Measurements from ENCODE around the gene NAGK. TPM values are rescaled to one million over a fixed set of nuclear protein-coding genes. Genes with fewer than 3 reads are reported as not detected.

The NAGK gene
- 25.2 and 34.9 TPM in 2 replicates for total RNA-seq

DNA sequence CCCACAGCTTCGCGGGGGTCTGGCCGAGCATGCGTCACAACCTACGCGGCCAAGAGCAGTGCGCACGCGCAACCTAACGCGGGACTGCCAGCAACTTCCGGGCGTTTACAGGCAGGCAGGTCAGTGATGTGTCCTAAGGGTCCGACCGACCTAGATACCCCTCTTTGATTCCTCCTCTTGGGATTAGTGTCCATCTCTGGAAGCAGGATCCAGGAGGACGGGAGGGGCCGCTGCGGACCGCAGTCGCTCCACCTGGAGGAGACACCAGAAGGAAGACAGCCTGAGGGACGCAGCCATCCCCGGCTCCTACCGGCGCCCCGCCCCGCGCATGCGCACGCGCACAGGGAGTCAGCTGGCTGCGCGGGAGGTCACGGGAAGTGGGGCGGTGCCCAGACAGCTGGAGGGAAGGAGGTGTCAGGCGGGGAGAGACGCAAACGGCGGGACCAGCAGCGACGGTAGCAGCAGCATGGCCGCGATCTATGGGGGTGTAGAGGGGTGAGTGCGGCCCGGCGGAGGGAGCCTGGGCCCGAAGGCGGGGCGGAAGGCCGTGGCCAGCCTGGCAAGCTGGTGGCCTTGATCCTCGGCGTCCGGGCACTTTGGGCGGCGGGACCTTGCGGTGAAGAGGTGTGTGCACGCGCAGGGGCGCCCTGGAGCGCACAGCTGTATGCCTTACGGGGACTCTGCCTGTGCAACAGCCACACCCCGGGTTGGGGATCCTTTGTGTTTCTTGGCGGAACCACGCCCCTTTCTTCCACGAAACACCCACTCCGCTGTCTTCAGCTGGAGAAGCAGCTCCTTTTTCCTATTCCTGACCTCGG lies at the start of gene NAGK:
NAGK (plus strand) TSS at position 431 of the 818 bp plus-strand sequence; CDS start at position 467, 36 bp downstream.

Other genes starting within 250 kb of the NAGK start
- gene CLEC4F, start 248.0 kb upstream of the NAGK start, total RNA-seq = not detected in 2 replicates
- not detected in 2 replicates for gene CD207, start 232.8 kb upstream of the NAGK start, total RNA-seq
- gene VAX2, start 168.1 kb upstream of the NAGK start, total RNA-seq = 2.2 and 2.5 TPM in 2 replicates
- 0.59 and 1.8 TPM in 2 replicates for gene ATP6V1B1, start 132.7 kb upstream of the NAGK start, total RNA-seq
- 0.39 and 1.8 TPM in 2 replicates for gene ANKRD53, start 90.0 kb upstream of the NAGK start, total RNA-seq
- 25.7 and 25.8 TPM in 2 replicates for gene TEX261, start 73.8 kb upstream of the NAGK start, total RNA-seq
- gene MCEE, start 61.6 kb downstream of the NAGK start, total RNA-seq = 18.6 and 19.1 TPM in 2 replicates
- 16.2 and 16.4 TPM in 2 replicates for gene MPHOSPH10, start 62.0 kb downstream of the NAGK start, total RNA-seq
- gene PAIP2B, start 158.5 kb downstream of the NAGK start, total RNA-seq = 0.20 and 0.37 TPM in 2 replicates